Subcutaneous adipose tissue (tissue), 4 donors: ENCODE results near the gene MSMB. TPM values are rescaled to one million over a fixed set of nuclear protein-coding genes. Genes with fewer than 3 reads are reported as not detected.

Experiments used
- CTCF ChIP-seq: fragments of 450-650 bp; IDR thresholded peaks from one replicate; pipeline ENCODE4 v1.5.1; 2016; ENCODE audit warnings: low read depth, mild to moderate bottlenecking, control low read depth, antibody characterized with exemption, moderate library complexity
- total RNA-seq, 4 donors: library from RNA; depleted of rRNA; stranded (reverse); fragments of >200 nt; gene quantifications; one replicate each; pipeline ENCODE4 v1.1.0, GENCODE V29; 2016

Gene MSMB
- not detected for total RNA-seq

- no peak for TF ChIP-seq CTCF
Observed at GRCh38 chr10:46046261-46046660, at the start of gene MSMB. MSMB (minus strand) TSS chr10:46046269; CDS start chr10:46046237, 32 bp downstream.

- no peak for TF ChIP-seq CTCF
Observed at GRCh38 chr10:46094931-46095750, 49.1 kb upstream of the MSMB start.

- no peak for TF ChIP-seq CTCF
Observed at GRCh38 chr10:46094197-46094500, 48.1 kb upstream of the MSMB start.

DNA sequence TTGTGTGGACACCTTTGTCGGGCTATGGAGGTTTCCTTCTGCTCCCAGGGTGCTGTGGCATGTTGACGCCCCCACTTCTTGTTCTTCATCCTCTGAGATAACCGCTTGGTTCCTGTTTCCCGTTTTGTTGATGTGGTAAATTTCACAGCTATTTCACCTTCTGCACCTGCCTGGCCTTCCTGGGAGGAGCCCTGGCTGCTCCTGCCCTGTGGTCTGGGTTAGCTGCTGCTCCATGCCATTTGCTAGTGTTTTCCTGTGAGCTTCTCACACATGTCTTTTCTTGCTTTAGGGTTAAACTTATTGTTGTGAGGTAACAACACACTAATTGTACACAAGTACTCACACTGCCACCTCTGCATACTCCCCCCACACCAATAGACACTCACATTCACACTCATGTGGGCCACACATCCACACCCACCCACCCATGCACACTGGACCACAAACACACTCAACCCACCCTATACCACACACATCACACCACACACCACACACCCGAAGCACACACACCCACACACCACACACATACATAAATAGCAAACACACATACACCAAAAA, 46.5 kb upstream of the MSMB start:
- TF ChIP-seq CTCF: no peak

- TF ChIP-seq CTCF: no peak
Observed at GRCh38 chr10:46091828-46092523, 45.9 kb upstream of the MSMB start.

- no peak for TF ChIP-seq CTCF
Observed at GRCh38 chr10:46091080-46091827, 45.2 kb upstream of the MSMB start.
